GM12878 (cell line): Measurements from ENCODE around the gene HORMAD2. TPM values are rescaled to one million over a fixed set of nuclear protein-coding genes. Genes with fewer than 3 reads are reported as not detected.

Experiments used
- ATAC-seq: fragments of 200-7000 bp; cut with Tn5 transposase; 3 replicates; pipeline ENCODE4 v1.9.1; 2020; ENCODE audit warnings: mild to moderate bottlenecking, moderate library complexity
- BruUV-seq: library from RNA; stranded (reverse); fragments of 400-500 nt; replicated peaks from 2 replicates; lab custom pipeline; 2021; lab: Mats Ljungman, UMichigan
- CTCF ChIA-PET: fragments of 300-600 bp; sonication (Branson Sonifier 250); formaldehyde crosslinking; extraction: SDS; loops from one replicate; lab custom pipeline; 2021; ENCODE audit warnings: inconsistent platforms; lab: Yijun Ruan, JAX
- POLR2A ChIA-PET: fragments of 350-600 bp; formaldehyde crosslinking; extraction: SDS; loops from one replicate; lab custom pipeline; 2021; ENCODE audit warnings: inconsistent platforms; lab: Charles Lee
- RAD21 ChIA-PET: fragments of 300-600 bp; sonication (Branson Sonifier 250); formaldehyde crosslinking; loops from one replicate; lab custom pipeline; 2023; ENCODE audit warnings: antibody characterized with exemption; ENCODE audit not compliant: unreplicated experiment; lab: Charles Lee
- SMC1A ChIA-PET: fragments of 300-600 bp; sonication (Branson Sonifier 250); formaldehyde crosslinking; loops from one replicate; lab custom pipeline; 2023; ENCODE audit not compliant: unreplicated experiment, uncharacterized antibody; lab: Charles Lee
- DNase-seq: peaks from one replicate; pipeline ENCODE4 v3.0.0-alpha.2; 2011; ENCODE audit warnings: low read depth, low spot score
- FAIRE-seq: peaks from 3 replicates; lab custom pipeline; 2011; peaks lifted over from hg19 to GRCh38; lab: Jason Lieb, UNC
- H2AFZ ChIP-seq: 2 replicates; pipeline ENCODE4 v1.6.0; 2011; ENCODE audit warnings: low read depth, low read length, control low read depth; ENCODE audit not compliant: control insufficient read depth
- H3K27ac ChIP-seq: 2 replicates; pipeline ENCODE4 v1.5.1; 2011; ENCODE audit warnings: control low read depth; ENCODE audit not compliant: control insufficient read depth, insufficient read depth
- H3K27me3 ChIP-seq, 2 experiments: replicated peaks in 1 of 2; 2 replicates each; pipeline versions ENCODE4 v1.6.0 to v1.6.1; 2011; ENCODE audit warnings: low read length in 1 of 2; ENCODE audit not compliant: control insufficient read depth in 2 of 2, insufficient read depth in 2 of 2
- H3K36me3 ChIP-seq, 2 experiments: 2 replicates each; pipeline ENCODE4 v1.5.1; 2011; ENCODE audit warnings: low read length in 1 of 2; ENCODE audit not compliant: control insufficient read depth in 2 of 2, insufficient read depth in 2 of 2
- H3K4me1 ChIP-seq: 2 replicates; pipeline ENCODE4 v1.6.1; 2011; ENCODE audit warnings: mild to moderate bottlenecking, low read length, moderate library complexity, mixed read lengths; ENCODE audit not compliant: control insufficient read depth, insufficient read depth
- H3K4me2 ChIP-seq: 2 replicates; pipeline ENCODE4 v1.6.0; 2011; ENCODE audit warnings: control low read depth; ENCODE audit not compliant: control insufficient read depth, insufficient read depth
- H3K4me3 ChIP-seq: fragments of 200-600 bp; sonication (generic); 2 replicates; pipeline ENCODE4 v1.5.1; 2016
- H3K79me2 ChIP-seq: 2 replicates; pipeline ENCODE4 v1.6.0; 2011; ENCODE audit warnings: low read length; ENCODE audit not compliant: control insufficient read depth, insufficient read depth
- H3K9ac ChIP-seq: 2 replicates; pipeline ENCODE4 v1.8.0; 2011; ENCODE audit warnings: low read length, control low read depth, mixed read lengths; ENCODE audit not compliant: control insufficient read depth, insufficient read depth
- H3K9me3 ChIP-seq: replicated peaks from 3 replicates; pipeline ENCODE4 v1.5.1; 2011; ENCODE audit warnings: mild to moderate bottlenecking, low read length; ENCODE audit not compliant: control insufficient read depth, insufficient read depth
- H4K20me1 ChIP-seq: 2 replicates; pipeline ENCODE4 v1.6.0; 2011; ENCODE audit not compliant: control insufficient read depth, insufficient read depth
- CBX3 ChIP-seq: fragments of 200-600 bp; sonication (generic); IDR thresholded peaks from 2 replicates; pipeline ENCODE4 v1.6.1; 2016; ENCODE audit warnings: low read depth, borderline replicate concordance
- FOS ChIP-seq: IDR thresholded peaks from 3 replicates; pipeline ENCODE4 v1.6.1; 2011; ENCODE audit warnings: borderline replicate concordance; ENCODE audit not compliant: insufficient read length; ENCODE audit errors: extremely low read depth
- IKZF1 ChIP-seq: fragments of 450-650 bp; conservative IDR thresholded peaks from 2 replicates; pipeline ENCODE4 v1.6.1; 2017; ENCODE audit warnings: antibody characterized with exemption, mild to moderate bottlenecking
- MYB ChIP-seq: fragments of 150-350 bp; IDR thresholded peaks from 2 replicates; pipeline ENCODE4 v1.6.1; 2014; ENCODE audit warnings: mild to moderate bottlenecking, low read depth, low read length, borderline replicate concordance
- NFXL1 ChIP-seq: fragments of 450-650 bp; IDR thresholded peaks from 2 replicates; pipeline ENCODE4 v1.6.1; 2017; ENCODE audit warnings: antibody characterized with exemption, mild to moderate bottlenecking, borderline replicate concordance
- NR2C2 ChIP-seq: IDR thresholded peaks from 2 replicates; pipeline ENCODE4 v1.6.1; 2011; ENCODE audit warnings: borderline replicate concordance, low read depth; ENCODE audit not compliant: control insufficient read depth, insufficient read length
- PKNOX1 ChIP-seq: fragments of 450-650 bp; IDR thresholded peaks from 2 replicates; pipeline ENCODE4 v1.6.1; 2016; ENCODE audit warnings: mild to moderate bottlenecking
- POLR2AphosphoS2 ChIP-seq: IDR thresholded peaks from 2 replicates; pipeline ENCODE4 v1.6.1; 2011; ENCODE audit warnings: low read depth, mild to moderate bottlenecking, low read length, improper control_type of control experiment, moderate library complexity
- RFX5 ChIP-seq: IDR thresholded peaks from 2 replicates; pipeline ENCODE4 v1.6.1; 2011; ENCODE audit warnings: low read depth, low read length, improper control_type of control experiment
- SPI1 ChIP-seq: IDR thresholded peaks from 2 replicates; pipeline ENCODE4 v1.6.1; 2011; ENCODE audit warnings: low read depth, mild to moderate bottlenecking, low read length, moderate library complexity, borderline replicate concordance; ENCODE audit not compliant: insufficient read depth
- SREBF1 ChIP-seq: IDR thresholded peaks from 2 replicates; pipeline ENCODE4 v1.6.1; 2012; ENCODE audit warnings: mild to moderate bottlenecking, low read length
- ZNF622 ChIP-seq: fragments of 450-650 bp; IDR thresholded peaks from 2 replicates; pipeline ENCODE4 v1.6.1; 2017; ENCODE audit warnings: mild to moderate bottlenecking, inconsistent platforms
- WGBS: methylation state at CpG from one replicate; pipeline ENCODE4 v1.1.6; 2016; ENCODE audit warnings: low lambda C conversion rate; ENCODE audit not compliant: insufficient replicate concordance, insufficient coverage; ENCODE audit errors: missing lambda C conversion rate; 5-methylcytosine and 5-hydroxymethylcytosine counted together
- in situ Hi-C: fragments of 300-500 bp; cut with MboI; formaldehyde crosslinking; loops from 9 replicates; pipeline ENCODE4 v1.14.3; 2018; ENCODE audit warnings: mixed read lengths
- intact Hi-C: fragments of 100-400 bp; cut with micrococcal nuclease; formaldehyde crosslinking; loops from one replicate; pipeline ENCODE4 v1.14.2; 2022; ENCODE audit not compliant: unreplicated experiment
- polyA plus RNA-seq, 11 experiments: library from polyadenylated mRNA; depleted of rRNA in 4 of 11; unstranded in 6 of 11; stranded (reverse) in 5 of 11; fragments of >200 nt; fragmentation: Nextera tagmentation in 4 of 11; fragmentation: Illumina TruSeq in 1 of 11; extraction: Ambion mirVana in 4 of 11; extraction: Trizol in 1 of 11; gene quantifications; 1 replicate in 1 of 11; 2 replicates in 10 of 11; pipeline versions ENCODE4 v1.2.1 to v1.2.3, GENCODE V29; 2011 to 2016; ENCODE audit warnings: inconsistent platforms in 2 of 11, missing spikeins in 2 of 11, low read depth in 1 of 11
- total RNA-seq, 4 experiments: library from RNA; depleted of rRNA in 3 of 4; stranded (reverse); fragments of >200 nt in 3 of 4; fragmentation: Illumina TruSeq in 1 of 4; extraction: Trizol in 1 of 4; gene quantifications; 2 replicates each; pipeline versions ENCODE4 v1.2.1 to v1.2.3, GENCODE V29; 2013 to 2021
- TF ChIP-seq, protein P1 (sequence below): fragments of 450-650 bp; IDR thresholded peaks from 2 replicates; pipeline ENCODE4 v1.6.1; 2017; ENCODE audit warnings: mild to moderate bottlenecking, moderate library complexity

The HORMAD2 gene
- total and polyA plus RNA-seq, 10 of the 15 experiments (the other 5 are each of a cell fraction or from before 2014, with no cell fraction given): 0.07 to 0.13 TPM; not detected in 8

DNA sequence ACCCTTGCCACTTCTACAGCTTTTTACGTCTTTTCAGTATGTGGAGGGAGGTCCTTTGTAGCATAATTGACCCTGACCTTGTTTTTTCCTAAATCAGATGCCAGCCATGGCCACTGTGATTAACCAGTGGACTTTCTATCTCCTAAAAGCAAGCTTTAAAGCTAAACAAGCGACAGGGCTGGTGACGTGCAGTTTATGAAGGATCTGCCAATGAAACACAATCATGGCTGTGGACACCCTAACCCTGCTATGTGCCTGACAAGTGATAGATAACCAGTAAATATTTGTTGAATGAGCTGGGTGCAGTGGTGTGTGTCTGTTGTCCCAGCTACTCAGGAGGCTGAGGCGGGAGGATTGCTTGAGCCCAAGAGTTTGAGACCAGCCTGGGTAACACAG is 102.1 kb downstream of the HORMAD2 start:
- in situ Hi-C loops (no loop called here), intact Hi-C loops (no loop called here)
- H3K9ac ChIP-seq: no peak overlapping the region
- no peak overlapping the region for H3K4me3 ChIP-seq
- H2AFZ ChIP-seq: no peak overlapping the region
- SMC1A ChIA-PET: interaction anchor here (0.8 to 2.0 kb wide), 3 partner anchors 9 to 179 kb away, joined by 3 to 9 read pairs (median 4); no protein-coding TSS in a partner anchor
- no TSS peak for BruUV-seq
- no peaks in the 10 kb centered on the region for H3K4me1 ChIP-seq
- H3K27ac ChIP-seq: no peak overlapping the region
- ATAC-seq (no peak), FAIRE-seq (no peak)
- CTCF ChIA-PET: interaction anchor here (1.3 kb wide), 1 partner anchor 8 kb away, joined by 4 read pairs; no protein-coding TSS in a partner anchor
- RAD21 ChIA-PET: interaction anchor here (1.4 kb wide), 1 partner anchor 13 kb away, joined by 4 read pairs; no protein-coding TSS in a partner anchor
- H4K20me1 ChIP-seq: no peaks in the 10 kb centered on the region
- H3K27me3 ChIP-seq: no peaks in the 10 kb centered on the region
- no peaks in the 10 kb centered on the region for H3K79me2 ChIP-seq
- no peaks in the 10 kb centered on the region for H3K36me3 ChIP-seq
- TF ChIP-seq PKNOX1: no peak
- no peak for TF ChIP-seq SREBF1
- TF ChIP-seq FOS: no peak
- no peak for TF ChIP-seq RFX5
- TF ChIP-seq ZNF622: no peak
- no peak for TF ChIP-seq NR2C2
- no peak for TF ChIP-seq POLR2AphosphoS2
- no peak for TF ChIP-seq NFXL1
- TF ChIP-seq, protein P1, sequence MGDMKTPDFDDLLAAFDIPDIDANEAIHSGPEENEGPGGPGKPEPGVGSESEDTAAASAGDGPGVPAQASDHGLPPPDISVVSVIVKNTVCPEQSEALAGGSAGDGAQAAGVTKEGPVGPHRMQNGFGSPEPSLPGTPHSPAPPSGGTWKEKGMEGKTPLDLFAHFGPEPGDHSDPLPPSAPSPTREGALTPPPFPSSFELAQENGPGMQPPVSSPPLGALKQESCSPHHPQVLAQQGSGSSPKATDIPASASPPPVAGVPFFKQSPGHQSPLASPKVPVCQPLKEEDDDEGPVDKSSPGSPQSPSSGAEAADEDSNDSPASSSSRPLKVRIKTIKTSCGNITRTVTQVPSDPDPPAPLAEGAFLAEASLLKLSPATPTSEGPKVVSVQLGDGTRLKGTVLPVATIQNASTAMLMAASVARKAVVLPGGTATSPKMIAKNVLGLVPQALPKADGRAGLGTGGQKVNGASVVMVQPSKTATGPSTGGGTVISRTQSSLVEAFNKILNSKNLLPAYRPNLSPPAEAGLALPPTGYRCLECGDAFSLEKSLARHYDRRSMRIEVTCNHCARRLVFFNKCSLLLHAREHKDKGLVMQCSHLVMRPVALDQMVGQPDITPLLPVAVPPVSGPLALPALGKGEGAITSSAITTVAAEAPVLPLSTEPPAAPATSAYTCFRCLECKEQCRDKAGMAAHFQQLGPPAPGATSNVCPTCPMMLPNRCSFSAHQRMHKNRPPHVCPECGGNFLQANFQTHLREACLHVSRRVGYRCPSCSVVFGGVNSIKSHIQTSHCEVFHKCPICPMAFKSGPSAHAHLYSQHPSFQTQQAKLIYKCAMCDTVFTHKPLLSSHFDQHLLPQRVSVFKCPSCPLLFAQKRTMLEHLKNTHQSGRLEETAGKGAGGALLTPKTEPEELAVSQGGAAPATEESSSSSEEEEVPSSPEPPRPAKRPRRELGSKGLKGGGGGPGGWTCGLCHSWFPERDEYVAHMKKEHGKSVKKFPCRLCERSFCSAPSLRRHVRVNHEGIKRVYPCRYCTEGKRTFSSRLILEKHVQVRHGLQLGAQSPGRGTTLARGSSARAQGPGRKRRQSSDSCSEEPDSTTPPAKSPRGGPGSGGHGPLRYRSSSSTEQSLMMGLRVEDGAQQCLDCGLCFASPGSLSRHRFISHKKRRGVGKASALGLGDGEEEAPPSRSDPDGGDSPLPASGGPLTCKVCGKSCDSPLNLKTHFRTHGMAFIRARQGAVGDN: no peak
- TF ChIP-seq CBX3: no peak
- no peak for TF ChIP-seq SPI1
- TF ChIP-seq MYB: no peak
- TF ChIP-seq IKZF1: no peak
- TF ChIP-seq, all 136 proteins: peak for 0
- no peaks in the 10 kb centered on the region for H3K9me3 ChIP-seq
- POLR2A ChIA-PET: no interaction called here
- no peak overlapping the region for H3K4me2 ChIP-seq
- 44% methylated on average over 4 of the region's 4 CpGs for WGBS
- DNase-seq: no peak
